HG03108 (cell line): ENCODE data around the gene FAM168A.

Experiments
- ATAC-seq: cut with Tn5 transposase; IDR thresholded peaks from one replicate; pipeline ENCODE4 v1.9.1; 2021; ENCODE audit warnings: moderate library complexity; ENCODE audit not compliant: unreplicated experiment

FAM168A gene

DNA sequence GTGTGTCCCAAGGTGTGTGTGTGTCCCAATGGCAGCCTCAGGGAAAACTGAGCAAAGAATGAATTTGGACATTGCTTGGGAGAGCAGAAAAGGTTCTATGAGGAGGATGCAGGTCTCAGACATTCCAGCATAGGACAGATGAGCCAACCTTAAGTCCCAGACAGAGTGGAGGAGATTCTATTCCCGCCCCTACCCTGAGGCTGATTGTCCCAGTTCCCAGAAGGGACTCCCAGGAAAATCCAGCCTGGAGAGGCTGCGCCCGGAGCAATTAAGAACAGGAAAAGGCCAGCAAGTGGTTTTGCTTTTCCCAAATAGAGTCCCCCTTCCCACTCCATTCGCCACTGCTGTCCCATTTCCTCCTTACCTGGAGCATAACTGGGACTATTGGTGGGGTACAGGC lies 167.6 kb downstream of the FAM168A start:
- no peak for ATAC-seq

DNA sequence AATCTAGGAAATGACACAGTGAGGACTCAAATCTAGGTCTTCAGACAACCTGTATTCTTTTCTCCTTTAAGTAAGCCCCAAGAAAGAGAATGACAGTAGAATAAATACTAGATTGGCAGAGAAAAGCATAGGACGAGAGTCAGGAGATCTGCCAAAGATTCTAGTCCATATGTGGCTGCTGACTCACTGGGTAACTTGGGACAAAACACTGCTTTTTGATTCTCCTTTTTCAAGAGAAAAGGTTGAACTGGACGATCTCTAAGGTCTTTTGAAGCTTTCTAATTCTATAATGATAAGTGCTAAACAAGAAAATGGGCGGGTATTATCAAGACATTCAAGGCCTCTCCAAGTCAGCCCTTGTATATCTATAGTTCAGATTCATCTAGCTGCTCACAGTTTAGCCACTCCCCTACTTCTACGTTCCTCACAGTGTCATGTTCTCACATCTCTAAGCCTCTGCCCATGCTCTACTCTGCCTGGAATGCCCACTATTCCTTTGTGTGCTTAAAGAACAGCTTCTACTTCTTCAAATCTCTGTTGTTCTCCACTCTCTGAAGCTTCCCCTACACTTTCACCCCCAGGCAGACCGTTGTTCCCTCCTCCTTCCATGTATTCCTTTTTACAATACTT lies 168.7 kb downstream of the FAM168A start:
- no peak for ATAC-seq

DNA sequence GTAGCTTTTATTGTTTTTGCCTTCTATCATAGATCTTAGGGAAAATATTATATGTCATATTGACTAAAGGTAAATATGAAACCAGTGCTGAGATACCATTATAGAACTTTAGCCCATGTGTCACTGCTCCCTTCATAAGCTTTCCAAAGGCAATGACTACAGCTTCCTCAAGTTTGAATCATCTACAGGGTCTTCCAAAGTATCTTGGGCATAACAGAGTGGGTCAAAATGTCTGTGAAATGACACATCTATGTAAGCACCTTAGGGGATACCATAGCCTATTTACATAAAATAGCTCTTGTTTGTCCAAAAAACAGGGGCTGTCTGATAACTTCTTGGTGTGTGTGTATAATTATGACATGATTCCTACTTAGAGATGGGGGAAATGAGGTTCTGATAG lies 169.2 kb downstream of the FAM168A start:
- no peak for ATAC-seq

DNA sequence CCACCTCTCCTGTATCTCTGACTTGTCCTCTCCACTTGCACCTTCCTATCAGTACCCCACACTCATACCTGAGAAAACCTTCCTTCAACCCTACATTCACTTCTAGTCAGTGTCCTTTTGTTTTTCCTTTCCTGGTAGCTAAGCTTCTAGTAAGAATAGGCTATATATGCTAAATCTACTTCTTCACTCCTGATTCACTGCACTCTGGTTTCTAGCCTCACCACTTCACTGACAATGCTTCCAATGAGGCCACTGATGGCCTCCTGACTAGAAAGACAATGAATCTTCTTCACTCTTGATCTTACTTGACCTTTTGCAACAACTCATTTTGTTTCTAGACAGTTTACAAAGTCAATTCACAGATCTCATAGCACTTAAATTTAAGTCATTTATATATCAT lies 169.7 kb downstream of the FAM168A start:
- ATAC-seq, result no peak

DNA sequence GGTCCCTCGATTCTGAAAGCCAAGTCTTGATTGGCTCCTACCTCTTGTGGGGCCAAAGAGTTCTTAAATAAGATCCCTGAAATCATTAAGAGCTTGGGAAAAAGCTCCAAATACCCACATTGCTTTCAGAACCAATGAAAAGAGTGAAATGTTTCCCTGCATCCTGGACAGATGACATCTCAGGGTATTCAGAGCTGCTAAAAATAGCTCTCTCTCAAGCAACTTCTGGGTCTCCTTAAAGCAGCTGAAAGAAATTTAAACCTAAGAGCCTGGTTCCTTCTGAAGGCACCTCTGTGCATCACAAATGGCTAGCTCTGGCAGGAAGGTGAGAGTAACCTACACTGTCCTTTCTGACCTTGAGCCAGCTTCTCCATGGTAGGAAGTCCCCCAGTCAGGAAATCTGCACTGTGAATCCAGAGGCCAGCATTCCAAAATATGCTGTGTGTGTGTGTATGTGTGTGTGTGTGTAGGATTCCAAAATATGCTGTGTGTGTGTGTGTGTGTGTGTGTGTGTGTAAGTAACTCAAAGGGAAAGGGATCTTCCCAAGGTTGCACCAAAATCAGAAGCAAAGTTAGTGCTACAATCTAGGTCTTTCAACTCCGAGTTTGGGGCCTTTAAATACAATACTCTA lies 171.6 kb downstream of the FAM168A start:
- ATAC-seq, result no peak

DNA sequence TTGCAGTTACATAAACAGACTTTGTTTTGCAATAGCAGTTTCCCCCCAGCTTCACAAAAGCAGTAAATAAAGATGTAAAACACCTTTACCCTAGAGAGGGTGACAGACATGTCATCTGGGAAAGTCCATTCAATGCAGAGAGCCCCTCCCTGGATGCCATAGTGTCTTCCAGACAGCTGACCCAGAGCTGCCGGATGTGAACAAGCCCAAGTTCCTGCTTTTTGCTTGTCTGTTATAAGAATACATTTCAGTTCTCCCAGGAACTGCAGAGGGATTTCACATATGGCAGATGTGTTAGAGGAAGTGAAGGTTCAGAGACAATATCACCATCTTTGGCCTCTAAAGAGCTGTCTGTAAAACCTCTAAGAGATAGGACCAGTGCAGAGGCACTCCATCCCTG lies 172.8 kb downstream of the FAM168A start:
- no peak for ATAC-seq

DNA sequence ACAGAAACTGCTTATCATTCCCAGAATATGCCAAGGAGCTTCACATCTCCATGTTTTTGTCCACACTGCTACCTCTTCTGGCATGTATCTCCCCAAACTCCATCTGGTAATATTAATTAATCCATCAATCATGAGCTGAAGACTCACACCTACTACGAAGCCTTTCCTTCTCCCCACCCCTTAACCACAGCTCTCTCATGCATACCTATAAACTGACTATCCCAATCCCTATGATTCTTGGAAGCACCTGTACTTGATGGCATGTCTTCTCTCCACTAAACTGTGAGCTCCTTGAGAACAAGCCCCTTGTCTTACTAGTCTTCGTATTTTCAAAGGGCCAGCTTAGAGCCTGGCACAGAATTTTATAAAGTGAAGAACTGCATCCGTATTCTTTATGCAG lies 174.4 kb downstream of the FAM168A start:
- no peak for ATAC-seq

DNA sequence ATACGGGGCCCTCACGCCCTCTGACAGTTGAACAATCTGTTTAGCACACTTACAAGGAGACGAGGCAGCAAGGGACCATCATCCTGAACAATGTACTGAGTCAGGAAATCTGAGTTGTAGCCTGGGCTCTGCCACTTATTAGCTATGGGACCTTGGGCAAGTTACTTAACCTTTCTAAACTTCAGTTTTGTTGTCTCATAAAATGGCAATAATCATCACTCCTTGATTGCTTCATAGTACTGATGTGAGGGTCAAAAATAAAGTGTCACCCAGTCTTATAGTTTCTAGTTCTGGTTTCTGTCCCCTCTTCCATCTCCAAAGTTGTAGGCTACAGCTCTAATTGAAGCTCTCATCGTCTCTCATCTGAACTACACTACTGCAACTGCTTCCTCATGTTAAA lies 175.0 kb downstream of the FAM168A start:
- no peak for ATAC-seq

DNA sequence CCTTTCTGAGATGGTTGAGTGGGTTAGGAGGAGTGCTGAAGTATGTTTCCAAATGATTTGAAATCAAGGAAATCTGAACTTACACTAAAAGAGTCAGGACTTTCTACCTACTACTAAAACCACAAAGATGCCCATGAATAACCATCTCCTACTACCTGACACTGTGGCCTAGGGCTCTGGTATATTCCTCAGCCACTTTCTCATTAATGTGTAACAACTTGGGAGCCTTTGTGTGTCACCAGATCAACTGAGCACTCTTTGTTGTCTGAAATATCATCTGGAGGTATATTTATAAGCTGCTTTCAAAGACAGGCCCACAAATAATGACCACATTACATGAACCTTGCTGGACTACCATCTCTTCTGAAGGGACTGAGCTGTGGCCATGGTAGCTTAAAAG lies 177.8 kb downstream of the FAM168A start:
- no peak for ATAC-seq

DNA sequence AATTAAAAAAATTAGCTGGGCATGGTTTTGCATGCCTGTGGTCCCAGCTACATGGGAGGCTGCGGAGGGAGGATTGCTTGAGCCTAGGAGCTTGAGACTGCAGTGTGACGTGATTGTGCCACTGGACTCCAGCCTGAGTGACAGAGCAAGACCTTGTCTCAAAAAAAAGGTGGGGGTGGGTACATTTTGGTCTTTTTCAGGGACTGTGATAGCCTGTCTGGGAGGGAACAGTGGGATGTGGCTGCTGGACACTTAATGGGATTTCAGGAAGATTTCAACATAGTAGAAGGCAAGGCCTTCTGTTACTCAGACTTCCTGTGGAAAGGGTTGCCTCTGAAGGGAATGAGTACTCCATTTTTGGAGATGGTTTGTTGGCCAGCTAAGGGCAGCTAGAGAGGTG lies 181.1 kb downstream of the FAM168A start:
- no peak for ATAC-seq

DNA sequence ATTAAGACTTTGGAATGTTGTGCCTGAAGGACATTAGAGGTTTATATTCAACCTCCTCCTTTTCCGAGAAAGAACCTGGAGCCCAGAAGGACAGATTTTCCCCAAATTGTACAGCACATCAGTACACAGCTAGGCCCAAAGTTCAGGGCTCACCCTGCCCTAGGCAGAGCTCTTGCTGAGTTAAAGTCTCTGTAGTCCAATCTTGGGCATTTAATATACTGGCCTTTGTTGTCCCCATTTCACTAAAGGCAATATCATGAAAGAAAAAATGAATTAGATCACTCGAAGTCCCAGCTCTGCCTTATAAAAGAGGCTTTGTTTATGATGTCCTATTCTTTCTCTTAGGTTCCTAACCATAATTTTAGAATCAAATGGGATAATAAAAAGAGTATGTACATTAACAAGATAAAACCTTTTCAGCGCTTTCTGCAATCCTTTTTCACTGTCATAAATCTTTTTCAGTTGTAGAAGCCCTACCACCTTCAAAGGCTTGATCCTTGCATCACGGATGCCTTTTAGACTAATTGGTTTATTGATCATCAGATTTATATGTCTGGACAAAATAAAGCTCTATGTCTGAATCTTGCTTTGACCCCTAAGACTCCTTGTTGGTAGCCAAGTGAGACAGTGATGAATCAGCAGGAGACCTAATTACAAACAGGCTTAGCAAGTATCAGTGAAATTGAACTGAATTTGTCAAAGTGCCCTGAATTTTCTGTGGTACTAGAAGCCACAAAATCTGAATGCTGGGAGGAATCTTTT lies 181.9 kb downstream of the FAM168A start:
- ATAC-seq, result no peak

DNA sequence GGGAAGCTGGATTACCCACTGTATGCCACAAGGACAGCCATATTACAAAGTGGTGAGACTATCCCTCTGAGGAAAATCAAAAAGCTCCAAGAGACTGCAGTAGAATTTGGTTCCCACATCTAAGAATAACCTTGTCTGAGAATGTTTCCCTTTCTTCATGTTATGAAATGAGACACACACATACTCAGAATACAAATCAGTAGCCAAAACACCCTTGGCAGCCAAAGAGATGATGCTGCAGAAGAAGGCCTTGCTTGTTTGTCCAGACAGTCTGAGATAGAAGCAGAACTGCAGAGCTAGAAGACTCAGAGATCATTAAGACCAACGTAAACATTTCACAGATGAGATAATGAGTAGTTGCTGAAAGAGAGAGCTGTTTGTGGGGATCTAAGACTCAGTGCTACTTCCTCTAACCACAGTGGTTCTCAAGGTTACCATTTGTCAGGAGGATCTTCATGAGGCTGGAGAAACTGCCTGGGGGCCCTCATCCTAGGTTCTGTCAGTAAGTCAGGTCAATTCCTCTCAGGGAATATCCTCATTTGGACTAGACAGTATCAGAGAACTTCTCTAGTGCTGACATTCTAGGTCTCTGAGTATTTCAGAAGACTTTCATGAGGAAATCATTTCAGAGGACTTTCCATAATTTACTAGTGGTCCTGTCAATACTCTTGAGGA lies 182.8 kb downstream of the FAM168A start:
- no peak for ATAC-seq

DNA sequence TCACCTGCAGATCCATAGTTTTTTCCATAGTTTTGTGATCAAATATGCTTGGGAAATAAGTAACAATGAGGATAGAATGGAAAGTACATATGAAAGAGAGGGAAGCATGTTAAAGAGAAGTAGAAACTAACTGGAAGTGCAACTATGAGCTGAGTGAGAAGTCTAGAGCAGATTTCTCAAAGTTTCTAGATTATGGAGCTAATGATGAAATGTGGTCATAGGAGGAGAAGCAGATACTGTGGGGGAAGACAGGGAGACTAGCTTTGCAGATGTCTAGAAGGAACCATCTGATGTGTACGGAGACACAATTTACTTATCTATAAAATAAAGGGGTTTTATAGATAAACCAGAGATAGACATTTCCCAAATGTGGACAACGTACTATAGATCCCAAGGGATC lies 184.7 kb downstream of the FAM168A start:
- no peak for ATAC-seq

DNA sequence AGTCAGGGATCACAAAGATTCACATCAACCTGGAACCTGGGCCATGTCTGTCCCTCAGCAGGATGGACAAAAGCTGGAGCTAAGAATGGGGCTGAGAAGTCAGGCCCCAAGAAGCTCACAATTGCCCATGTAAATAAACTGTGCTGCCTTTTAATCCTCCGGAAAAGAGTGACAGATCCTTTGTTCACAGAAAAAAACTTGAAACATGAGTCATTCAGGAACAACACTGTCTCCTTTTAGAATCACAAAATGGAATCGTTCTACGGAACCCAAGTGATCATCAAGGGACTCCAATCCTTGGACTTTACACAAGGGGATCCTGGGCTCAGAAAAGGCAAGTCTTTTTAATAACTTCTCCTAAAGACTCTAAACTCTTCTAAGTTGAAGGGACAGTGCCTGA lies 185.6 kb downstream of the FAM168A start:
- ATAC-seq, result no peak

DNA sequence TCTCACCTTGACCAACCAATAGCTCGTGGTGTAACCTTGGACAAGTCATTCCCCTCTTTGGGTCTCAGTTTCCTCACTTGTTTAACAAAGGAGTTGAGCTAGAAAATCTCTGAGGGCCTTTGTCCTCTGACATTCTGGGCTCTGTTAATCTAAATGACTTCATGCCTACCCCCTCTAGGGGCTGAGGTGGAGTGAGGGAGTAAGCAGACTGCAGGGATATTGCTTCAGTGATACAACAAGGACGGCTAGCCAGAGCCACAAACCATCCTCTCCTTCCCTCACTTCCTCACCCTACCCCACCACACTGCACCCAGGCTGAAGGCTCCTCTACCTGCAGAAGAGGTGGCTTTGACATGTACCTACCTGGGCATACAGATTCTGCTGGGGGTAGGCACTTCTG lies 186.9 kb downstream of the FAM168A start:
- no peak for ATAC-seq

DNA sequence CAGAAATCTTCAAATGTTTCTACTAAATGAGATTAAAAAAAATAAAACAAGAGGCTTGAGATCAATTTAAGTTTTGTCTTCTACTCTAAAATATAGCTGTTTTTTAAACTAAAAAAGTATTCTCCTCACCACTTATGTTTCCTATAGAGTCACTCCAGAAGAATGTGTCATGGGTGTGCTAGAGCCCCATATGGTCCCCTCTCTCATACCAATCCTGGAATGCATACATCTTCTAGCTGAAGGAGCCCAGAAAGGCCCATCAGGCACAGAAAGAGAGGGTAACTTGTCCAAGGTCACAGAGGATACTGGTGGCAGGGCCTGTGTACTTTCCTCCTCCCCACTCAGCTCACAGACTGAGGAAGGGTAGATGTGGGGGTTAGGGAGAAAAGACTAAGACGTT lies 187.3 kb downstream of the FAM168A start:
- ATAC-seq, result no peak

DNA sequence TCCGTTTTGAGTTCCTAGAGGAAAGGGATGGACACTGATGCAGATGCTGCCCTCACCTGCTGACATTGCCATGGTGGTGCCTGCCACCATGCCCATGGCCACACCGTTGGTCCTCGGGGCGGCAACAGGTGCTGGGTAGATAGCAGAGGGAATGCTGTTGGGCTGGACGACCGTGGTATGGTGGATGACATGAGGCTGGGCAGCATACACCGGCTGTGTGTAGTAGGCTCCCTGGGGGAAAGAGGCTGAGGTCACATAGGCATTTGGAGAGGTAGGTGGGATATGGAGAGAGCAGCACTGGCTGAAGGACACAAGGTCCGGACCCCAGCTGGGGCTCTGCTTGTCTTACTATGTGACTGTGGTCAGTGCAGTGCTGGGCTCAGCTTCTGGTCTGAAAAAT lies 188.5 kb downstream of the FAM168A start:
- no peak for ATAC-seq

DNA sequence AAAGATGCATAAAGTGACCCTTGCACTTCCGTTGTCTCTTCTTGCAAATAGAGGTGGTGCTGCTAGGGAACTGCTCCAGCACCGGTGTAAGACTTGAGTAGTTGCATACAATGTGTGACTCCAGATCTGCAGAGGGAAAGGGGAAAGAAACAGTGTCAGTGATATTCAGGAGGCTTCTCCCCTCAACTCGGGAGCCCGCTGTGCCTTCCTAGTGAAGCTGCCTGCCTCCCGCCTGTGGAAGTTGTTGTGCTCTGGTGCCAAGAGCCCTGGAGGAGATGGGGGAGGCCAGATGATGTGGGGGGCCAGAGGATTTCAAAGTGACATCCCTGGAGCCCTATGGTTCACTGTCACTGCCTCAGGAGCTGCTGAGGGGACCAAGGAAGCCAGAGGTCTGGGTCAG lies 191.3 kb downstream of the FAM168A start:
- ATAC-seq, result no peak

DNA sequence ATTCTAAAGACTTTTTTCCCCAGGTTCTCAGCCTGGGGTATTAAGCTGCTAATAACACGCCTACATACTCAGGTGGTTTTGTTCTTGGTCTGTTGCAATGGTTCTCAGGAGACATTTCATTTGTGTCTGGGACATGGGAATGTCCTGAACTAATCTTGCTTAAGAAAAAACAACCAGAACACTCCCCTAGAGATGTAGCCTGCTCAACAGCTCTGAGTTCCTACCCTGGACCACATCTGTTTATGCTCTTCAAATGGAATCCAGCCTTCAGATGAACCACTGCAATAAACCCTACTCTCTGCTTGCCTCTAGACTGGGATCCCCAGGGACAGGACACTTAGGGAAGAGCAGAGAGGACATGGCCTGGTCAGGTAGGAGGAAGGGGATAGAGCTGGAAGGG lies 191.8 kb downstream of the FAM168A start:
- no peak for ATAC-seq

DNA sequence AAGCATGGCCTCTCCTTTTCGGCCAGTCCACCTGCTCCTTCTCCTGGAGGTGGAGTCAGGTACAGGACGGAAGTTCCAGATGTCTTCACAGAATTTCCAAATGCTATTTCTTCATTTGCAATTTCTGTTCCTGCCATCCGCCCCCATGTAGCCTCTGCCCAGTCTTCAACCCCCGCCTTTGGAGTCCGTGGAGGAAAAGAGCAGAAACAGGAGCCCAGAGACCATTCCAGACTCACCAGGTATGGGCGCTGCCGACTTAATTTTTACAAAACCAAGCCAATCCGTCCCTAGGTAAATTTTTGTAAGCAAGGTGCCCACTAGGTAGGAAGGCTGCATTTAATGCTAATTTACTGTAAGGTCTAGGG lies 192.8 kb downstream of the FAM168A start:
- ATAC-seq, result no peak

DNA sequence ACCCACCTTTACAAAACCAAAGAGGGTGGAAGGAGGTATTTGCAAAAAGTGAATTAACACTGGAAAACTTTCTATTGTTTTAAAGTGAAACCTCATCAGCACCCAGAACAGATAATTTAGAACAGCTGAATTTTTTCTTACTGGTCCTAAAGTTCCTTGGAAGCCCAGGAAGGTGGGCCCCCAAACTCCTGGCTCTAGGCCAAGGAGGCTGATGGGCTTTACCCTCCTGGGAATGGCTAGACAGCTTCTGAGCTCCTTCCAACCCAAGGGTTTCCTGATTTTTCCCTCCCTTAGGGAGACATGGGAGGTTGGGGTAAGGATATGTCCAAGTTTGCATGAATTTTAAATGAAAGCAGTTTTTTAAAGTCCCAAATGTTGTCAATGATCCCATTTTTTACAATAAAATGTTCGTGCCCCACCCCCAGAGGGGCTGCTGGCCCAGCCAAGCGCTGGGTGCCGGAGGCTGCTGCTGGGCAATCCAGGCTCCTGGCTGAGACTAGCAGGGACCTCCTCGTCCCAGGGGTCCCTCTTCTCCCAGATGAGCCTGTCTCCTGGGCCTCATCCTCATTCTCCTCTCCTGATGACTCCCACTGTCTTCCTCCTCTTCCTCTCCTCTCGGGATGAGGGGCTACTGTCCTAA lies 193.3 kb downstream of the FAM168A start:
- no peak for ATAC-seq
